GM12872 (cell line): ENCODE measurements around the gene EPS8.

ENCODE experiments used
- CTCF ChIP-seq: IDR thresholded peaks from 3 replicates; pipeline ENCODE4 v1.5.1; 2011; ENCODE audit warnings: low read depth, mild to moderate bottlenecking, low read length, moderate library complexity; ENCODE audit not compliant: insufficient read depth

EPS8 gene

GRCh38 chr12:15732341-15733061, 56.7 kb downstream of the EPS8 start:
- no peak for TF ChIP-seq CTCF

GRCh38 chr12:15731940-15732339, 57.2 kb downstream of the EPS8 start:
- no peak for TF ChIP-seq CTCF

GRCh38 chr12:15729097-15729496, 60.1 kb downstream of the EPS8 start:
- TF ChIP-seq CTCF: no peak

GRCh38 chr12:15728118-15728598, 61.0 kb downstream of the EPS8 start:
- TF ChIP-seq CTCF: no peak

GRCh38 chr12:15726878-15727150, 62.4 kb downstream of the EPS8 start:
- TF ChIP-seq CTCF: no peak

- no peak for TF ChIP-seq CTCF
Observed at GRCh38 chr12:15726027-15726877, 62.9 kb downstream of the EPS8 start.

GRCh38 chr12:15722951-15723350, 66.2 kb downstream of the EPS8 start:
- TF ChIP-seq CTCF: no peak
